ENCODE data around the gene UNC5C. TPM values are rescaled to one million over a fixed set of nuclear protein-coding genes. Genes with fewer than 3 reads are reported as not detected.

The UNC5C gene
- total RNA-seq, 2 experiments from 2014 or later, result not detected

DNA sequence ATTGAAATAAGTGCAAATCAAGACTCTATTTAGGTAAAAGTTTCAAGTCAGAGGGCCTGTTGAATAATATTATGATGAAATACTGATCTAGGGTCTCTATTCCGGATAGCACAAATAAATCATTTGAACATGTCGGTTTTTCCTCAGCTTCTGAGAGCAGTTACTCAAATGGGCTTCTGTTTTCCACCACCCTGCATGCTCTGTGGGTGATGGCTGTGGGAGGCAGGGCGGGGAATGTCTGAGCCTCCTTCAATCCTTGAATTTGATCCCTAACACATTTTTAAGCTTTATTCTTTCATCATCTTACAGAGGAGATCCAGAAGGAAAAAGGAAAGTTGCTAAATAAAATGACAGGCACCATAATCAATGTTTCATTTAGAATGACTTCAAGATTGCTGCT is 8.5 kb downstream of the UNC5C start:
- Mint-ChIP-seq H3K27me3 (peaks cover 28% of the 10 kb centered on the region), H3K27ac (no peak overlapping the region), H3K4me3 (no peak overlapping the region), H3K36me3 (no peaks in the 10 kb centered on the region), H3K9me3 (no peaks in the 10 kb centered on the region), H3K4me1 (no peaks in the 10 kb centered on the region)
- no peak for DNase-seq
- ATAC-seq (ENCODE audit: low read depth), result no peak
- POLR2A ChIA-PET, result no interaction called here

DNA sequence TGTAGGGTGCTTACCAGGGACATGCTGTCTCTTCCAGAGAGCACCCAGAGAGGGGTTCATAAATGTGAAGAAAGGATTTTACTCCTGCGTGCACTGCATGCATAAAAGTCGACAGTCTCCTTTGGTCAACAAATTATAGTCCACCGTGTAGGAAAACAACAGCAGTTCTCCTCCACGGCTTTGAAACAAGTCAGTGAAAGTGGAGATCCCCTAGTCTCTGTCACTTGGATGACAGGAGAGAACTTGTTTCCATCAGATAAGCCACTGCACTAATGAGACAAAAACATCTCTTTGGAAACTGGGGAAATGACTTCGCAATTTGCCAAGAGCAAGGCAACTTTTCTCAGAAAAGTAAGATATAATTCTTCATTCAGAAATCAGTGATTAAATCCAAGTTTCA is 9.7 kb downstream of the UNC5C start:
- Mint-ChIP-seq H3K4me3 (no peak overlapping the region), H3K27ac (no peak overlapping the region), H3K9me3 (no peaks in the 10 kb centered on the region), H3K4me1 (no peaks in the 10 kb centered on the region), H3K27me3 (peaks cover 22% of the 10 kb centered on the region), H3K36me3 (no peaks in the 10 kb centered on the region)
- no peak for DNase-seq
- no peak for ATAC-seq (ENCODE audit: low read depth)
- POLR2A ChIA-PET, result no interaction called here

DNA sequence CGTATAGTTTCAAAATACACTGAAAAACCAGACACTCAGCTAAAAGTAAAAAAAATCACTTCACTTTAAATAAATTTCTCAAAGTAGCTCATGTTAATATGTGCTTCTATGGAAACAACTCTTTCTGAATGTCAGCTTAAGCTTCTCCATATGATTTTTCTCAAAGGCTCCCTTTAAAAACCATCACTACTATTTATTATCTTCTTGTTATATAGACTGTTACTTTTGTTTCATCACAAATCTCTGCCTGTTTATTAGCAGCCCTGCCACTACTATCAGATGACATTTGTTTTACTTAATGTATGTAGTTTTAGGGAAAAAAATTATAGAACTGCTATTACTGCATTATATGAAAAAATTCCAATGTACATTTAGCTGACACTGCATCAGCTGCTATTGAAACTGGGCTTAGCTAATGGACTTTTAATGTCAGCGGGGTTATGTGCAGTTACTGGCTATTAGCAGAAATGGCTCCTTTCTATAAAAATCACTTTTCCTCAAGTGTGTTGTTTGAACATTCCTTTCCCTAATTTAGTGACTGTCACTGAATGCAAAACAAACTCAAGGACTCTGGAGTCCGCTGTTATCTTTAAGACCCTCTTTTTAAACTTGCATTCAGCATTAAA is 10.8 kb downstream of the UNC5C start:
- Mint-ChIP-seq H3K4me1 (no peaks in the 10 kb centered on the region), H3K36me3 (no peaks in the 10 kb centered on the region), H3K27me3 (peaks cover 17% of the 10 kb centered on the region), H3K4me3 (no peak overlapping the region), H3K27ac (no peak overlapping the region), H3K9me3 (no peaks in the 10 kb centered on the region)
- no peak for ATAC-seq (ENCODE audit: low read depth)
- POLR2A ChIA-PET, result no interaction called here
- DNase-seq, result no peak

DNA sequence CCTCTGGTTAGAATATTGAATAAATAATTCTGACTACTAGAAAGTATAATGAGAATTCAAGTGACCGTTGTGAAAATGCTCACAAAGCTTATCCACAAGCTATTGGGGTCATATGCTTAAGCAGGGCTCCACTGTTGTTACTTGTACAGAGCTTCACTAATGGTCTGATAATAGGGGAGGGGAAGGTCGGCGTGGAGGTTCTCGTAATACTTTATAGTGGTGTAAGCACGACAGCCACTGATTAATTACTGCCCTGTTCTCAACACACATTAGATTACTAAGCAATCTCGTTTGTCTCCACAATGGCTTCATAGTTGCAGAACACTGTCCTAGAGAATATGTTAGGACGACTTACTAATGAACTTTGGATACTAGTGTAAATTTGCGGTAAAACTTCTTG is 11.6 kb downstream of the UNC5C start:
- DNase-seq (no peak), ATAC-seq (ENCODE audit: low read depth) (no peak)
- Mint-ChIP-seq H3K4me1 (no peaks in the 10 kb centered on the region), H3K36me3 (no peaks in the 10 kb centered on the region), H3K27ac (no peak overlapping the region), H3K9me3 (no peaks in the 10 kb centered on the region), H3K4me3 (no peak overlapping the region), H3K27me3 (peaks cover 21% of the 10 kb centered on the region)
- POLR2A ChIA-PET, result no interaction called here

DNA sequence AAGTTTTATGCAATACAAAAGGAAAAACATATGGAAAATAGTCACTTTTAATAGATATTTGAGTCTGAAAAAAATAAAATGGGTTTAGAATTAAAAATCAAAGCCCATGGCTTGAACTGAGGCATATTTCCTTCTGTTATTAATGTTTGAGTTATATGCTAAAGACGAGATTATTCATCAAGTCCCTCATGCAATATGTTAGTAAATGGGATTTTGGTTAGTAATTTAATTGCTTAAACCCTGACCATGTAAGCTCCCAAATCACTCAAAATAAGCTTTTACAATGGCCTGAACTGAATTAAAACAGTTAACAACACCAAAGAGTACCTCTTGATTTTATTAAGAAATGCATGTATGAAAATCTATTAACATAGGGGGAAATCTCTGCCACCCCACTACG is 12.1 kb downstream of the UNC5C start:
- Mint-ChIP-seq H3K27ac (no peak overlapping the region), H3K4me3 (no peak overlapping the region), H3K27me3 (peaks cover 22% of the 10 kb centered on the region), H3K36me3 (no peaks in the 10 kb centered on the region), H3K9me3 (no peaks in the 10 kb centered on the region), H3K4me1 (no peaks in the 10 kb centered on the region)
- DNase-seq (no peak), ATAC-seq (ENCODE audit: low read depth) (no peak)
- POLR2A ChIA-PET, result no interaction called here

DNA sequence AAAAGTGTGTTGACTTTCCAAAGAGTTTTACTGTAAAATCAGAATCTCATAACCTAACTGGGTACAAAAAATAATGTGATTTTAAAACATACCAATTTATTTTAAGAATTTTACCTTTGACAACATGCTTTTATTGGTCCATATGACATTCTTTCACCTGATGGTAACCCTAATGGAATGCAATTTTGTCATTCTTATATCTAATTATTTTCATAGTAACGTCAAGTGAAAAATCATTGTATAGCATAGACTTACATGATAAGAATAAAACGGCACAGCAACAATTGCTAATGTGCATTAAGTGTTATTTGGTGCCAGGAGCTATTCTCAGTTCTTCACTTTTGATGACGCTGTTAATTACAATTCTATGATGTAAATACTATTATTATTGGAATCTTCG is 13.6 kb downstream of the UNC5C start:
- Mint-ChIP-seq H3K9me3 (no peaks in the 10 kb centered on the region), H3K4me3 (no peak overlapping the region), H3K27ac (no peak overlapping the region), H3K4me1 (no peaks in the 10 kb centered on the region), H3K36me3 (no peaks in the 10 kb centered on the region), H3K27me3 (peaks cover 19% of the 10 kb centered on the region)
- DNase-seq, result no peak
- POLR2A ChIA-PET, result no interaction called here
- ATAC-seq (ENCODE audit: low read depth), result no peak

DNA sequence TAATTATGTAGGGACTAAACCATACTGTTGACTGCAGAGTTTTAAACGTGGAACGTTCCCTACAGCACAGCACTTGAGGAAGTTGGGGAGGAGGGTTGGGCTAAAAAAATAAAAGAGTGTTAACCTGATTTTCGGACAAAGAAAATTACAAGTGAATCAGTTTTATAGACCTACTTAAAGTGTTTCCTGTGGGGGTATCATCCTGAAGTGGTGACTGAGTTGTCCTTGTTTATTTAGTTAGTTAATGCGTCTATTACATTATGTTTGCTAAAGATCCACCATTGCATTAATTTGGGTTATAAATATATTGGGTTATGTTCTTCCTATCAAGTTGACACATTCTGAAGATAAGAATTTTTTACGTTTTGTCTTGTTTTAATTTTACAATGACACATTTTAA is 14.7 kb downstream of the UNC5C start:
- no peak for ATAC-seq (ENCODE audit: low read depth)
- Mint-ChIP-seq H3K27me3 (peaks cover 18% of the 10 kb centered on the region), H3K27ac (no peak overlapping the region), H3K4me3 (no peak overlapping the region), H3K36me3 (no peaks in the 10 kb centered on the region), H3K9me3 (no peaks in the 10 kb centered on the region), H3K4me1 (no peaks in the 10 kb centered on the region)
- DNase-seq, result no peak
- POLR2A ChIA-PET, result no interaction called here

DNA sequence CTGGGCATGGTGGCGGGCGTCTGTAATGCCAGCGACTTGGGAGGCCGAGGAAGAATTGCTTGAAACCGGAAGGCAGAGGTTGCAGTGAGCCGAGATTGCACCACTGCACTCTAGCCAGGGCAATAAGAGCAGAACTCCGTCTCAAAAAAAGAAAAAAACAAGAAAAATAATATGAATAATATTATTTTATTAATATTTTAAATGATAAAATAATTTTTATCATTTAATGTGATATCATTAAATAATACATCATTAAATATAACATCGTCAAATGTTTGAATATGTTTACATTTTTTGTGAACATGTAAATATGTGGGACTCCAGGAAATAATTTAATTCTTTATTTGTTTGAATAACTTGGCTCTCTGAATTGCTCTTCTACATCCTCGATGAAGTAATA is 15.5 kb downstream of the UNC5C start:
- POLR2A ChIA-PET, result no interaction called here
- H3K27me3 Mint-ChIP-seq, result peaks cover 15% of the 10 kb centered on the region
- H3K4me1 Mint-ChIP-seq, result no peaks in the 10 kb centered on the region
- H3K9me3 Mint-ChIP-seq, result no peaks in the 10 kb centered on the region
- ATAC-seq (ENCODE audit: low read depth) (no peak), DNase-seq (no peak)
- no peak overlapping the region for H3K4me3 Mint-ChIP-seq
- H3K27ac Mint-ChIP-seq, result no peak overlapping the region
- H3K36me3 Mint-ChIP-seq, result no peaks in the 10 kb centered on the region

DNA sequence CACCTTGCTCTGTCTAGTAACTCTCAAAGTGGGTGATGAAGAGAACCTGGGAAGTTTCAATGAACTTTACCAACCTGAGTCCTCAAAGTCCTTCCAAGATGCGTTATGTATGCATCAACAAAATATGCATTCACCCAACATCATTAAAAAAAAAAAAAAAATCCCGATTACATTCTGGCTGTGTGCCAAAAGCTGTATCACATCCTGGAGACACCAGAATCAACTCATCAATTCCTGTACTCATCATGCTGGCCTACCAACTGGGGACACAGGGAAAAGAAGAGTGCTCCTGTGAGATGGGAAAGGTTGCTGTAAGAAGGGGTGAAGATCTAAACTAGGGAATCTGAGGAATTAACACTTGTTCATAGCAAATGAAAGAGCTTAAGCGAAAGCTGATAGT is 16.5 kb downstream of the UNC5C start:
- H3K9me3 Mint-ChIP-seq, result no peaks in the 10 kb centered on the region
- POLR2A ChIA-PET, result no interaction called here
- H3K27ac Mint-ChIP-seq, result no peak overlapping the region
- H3K4me1 Mint-ChIP-seq, result no peaks in the 10 kb centered on the region
- ATAC-seq (ENCODE audit: low read depth), result no peak
- H3K36me3 Mint-ChIP-seq, result no peaks in the 10 kb centered on the region
- H3K4me3 Mint-ChIP-seq, result no peak overlapping the region
- H3K27me3 Mint-ChIP-seq, result peaks cover 10% of the 10 kb centered on the region
- DNase-seq, result no peak

DNA sequence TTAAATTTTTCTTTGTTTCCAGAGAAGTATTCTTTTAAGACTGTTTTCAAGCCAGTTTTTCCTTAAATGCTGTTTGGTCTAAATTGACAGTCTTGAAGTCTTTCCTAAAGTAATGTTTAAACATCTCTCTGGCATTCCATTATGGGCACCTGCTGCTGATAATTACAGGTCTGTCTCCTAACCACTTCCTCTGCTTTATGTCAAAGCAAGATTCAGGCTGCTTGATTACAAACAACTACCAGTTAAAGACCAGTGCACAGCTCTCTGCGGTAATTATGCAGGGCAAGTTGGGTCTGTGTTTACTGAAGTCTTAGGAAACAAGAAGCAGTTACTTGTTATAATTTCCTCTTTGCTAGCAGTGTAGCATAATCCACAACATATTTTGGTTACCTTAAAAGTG is 17.6 kb downstream of the UNC5C start:
- Mint-ChIP-seq H3K36me3 (no peaks in the 10 kb centered on the region), H3K4me3 (no peak overlapping the region), H3K4me1 (no peaks in the 10 kb centered on the region), H3K27ac (no peak overlapping the region), H3K9me3 (no peaks in the 10 kb centered on the region), H3K27me3 (peaks cover 10% of the 10 kb centered on the region)
- ATAC-seq (ENCODE audit: low read depth), result no peak
- POLR2A ChIA-PET, result no interaction called here
- DNase-seq, result no peak

DNA sequence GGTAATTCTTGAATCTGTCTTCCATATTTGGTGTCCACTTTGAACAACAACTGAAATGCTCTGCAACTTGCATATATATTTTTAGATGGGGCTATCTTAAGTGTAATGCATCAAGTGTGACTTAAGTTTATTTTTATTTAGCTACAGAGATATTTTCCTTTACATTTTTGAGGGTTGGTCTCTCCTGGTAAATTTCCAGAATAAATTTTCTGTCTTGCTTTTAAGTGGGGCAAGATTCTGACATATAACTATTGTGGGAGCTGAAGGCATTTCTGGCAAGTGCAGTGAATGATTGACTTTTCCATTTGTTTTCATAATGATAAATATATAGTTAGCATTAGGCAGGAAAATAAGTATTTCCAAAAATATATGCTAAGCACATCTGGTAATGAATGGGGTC is 18.8 kb downstream of the UNC5C start:
- DNase-seq, result no peak
- ATAC-seq (ENCODE audit: low read depth), result no peak
- Mint-ChIP-seq H3K27me3 (peaks cover 10% of the 10 kb centered on the region), H3K4me1 (no peaks in the 10 kb centered on the region), H3K27ac (no peak overlapping the region), H3K9me3 (no peaks in the 10 kb centered on the region), H3K36me3 (no peaks in the 10 kb centered on the region), H3K4me3 (no peak overlapping the region)
- POLR2A ChIA-PET, result no interaction called here

DNA sequence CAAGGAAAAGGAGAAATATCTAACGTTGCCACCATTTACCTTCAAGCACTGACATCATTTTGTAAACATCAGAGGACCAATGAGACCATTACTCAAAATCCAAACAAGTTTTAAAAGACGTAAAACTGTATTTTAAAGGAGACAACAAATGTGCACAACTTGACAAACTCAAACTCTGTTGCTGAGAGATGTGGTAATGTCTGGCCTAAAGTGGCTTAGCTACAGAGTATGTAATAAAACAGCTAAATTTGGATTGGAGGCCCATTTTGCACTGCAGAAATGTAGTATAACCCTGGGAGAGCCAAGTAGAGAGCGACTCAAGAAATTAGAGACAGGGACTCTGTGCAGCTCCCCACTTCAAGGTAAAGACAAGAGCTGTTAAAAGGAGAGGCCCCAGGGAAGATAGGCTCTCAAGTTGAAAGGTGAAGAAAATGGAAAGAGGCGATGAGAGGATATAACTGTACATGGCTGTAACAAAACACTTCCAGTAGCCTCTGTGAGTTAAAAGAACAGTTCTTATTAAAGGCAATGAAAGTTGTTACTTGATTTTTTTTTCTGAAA is 20.3 kb downstream of the UNC5C start:
- no peak for ATAC-seq (ENCODE audit: low read depth)
- no peak for DNase-seq
- Mint-ChIP-seq H3K27me3 (peaks cover 9% of the 10 kb centered on the region), H3K36me3 (no peaks in the 10 kb centered on the region), H3K9me3 (no peaks in the 10 kb centered on the region), H3K4me1 (no peaks in the 10 kb centered on the region), H3K4me3 (no peak overlapping the region), H3K27ac (no peak overlapping the region)
- POLR2A ChIA-PET, result no interaction called here

DNA sequence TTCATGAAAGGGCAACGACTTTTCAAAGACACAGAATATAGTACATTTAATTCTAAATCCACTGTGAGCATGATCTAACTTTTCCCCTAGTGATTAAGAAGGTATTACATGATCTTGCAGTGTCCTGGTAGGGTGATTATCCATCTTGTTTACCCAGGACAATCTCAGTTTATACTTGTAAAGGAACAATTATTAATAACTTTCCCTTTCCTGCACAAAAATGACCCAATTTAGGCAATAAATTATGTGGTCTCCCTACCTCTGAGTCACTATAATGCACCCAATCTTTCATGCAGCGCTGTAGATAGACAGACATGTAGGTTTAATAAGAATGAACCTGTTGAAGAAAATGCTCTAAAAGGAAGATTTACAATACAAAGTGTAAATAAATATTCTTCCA is 22.7 kb downstream of the UNC5C start:
- Mint-ChIP-seq H3K4me3 (no peak overlapping the region), H3K9me3 (no peaks in the 10 kb centered on the region)
- no peak for ATAC-seq (ENCODE audit: low read depth)

DNA sequence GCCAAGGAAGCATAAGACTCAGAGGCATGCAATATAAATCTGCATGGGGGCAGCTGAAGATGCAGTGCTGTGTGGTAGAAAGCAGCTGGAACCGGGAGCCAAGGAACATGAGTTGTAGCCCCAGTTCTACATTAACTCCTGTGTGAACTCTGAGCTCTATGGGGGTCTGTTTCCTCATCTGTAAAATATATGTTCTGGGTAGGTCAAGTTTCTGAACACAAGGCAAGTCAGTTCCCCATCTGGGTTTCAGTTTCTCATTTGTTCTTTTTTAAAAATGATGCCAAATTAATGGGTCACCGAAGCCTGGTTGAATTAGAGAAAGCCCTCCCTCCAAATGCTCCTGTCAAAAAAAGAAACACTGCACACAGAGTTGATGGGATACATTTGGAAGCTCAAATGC is 24.0 kb downstream of the UNC5C start:
- Mint-ChIP-seq H3K4me3 (no peak overlapping the region), H3K27me3 (peaks cover 1% of the 10 kb centered on the region), H3K9me3 (no peaks in the 10 kb centered on the region), H3K4me1 (no peaks in the 10 kb centered on the region), H3K27ac (no peak overlapping the region), H3K36me3 (no peaks in the 10 kb centered on the region)
- POLR2A ChIA-PET, result no interaction called here
- no peak for DNase-seq
- no peak for ATAC-seq (ENCODE audit: low read depth)

More for the DNA sequence above, 22.7 kb downstream of the UNC5C start:
- POLR2A ChIA-PET, result no interaction called here
- Mint-ChIP-seq H3K36me3 (no peaks in the 10 kb centered on the region), H3K27me3 (peaks cover 2% of the 10 kb centered on the region), H3K27ac (no peak overlapping the region), H3K4me1 (no peaks in the 10 kb centered on the region)
- no peak for DNase-seq

DNA sequence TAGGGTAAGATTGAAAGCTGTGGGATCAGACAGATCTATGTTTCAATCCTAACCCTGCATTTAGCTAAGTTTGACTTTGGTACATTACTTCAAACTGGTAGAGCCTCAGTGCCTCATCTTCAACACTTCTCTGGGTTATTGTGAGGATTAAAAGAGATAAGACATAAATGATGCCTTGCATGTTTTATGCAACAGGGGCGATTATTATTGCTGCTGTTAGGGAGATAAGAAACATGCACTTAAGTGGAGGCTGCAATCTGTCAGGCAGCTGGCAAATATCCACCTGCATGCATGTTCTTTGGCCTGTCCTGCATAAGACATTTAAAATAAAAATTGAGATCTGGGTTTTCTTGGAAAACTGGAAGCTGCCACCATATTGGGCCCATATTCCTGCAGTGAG is 24.6 kb downstream of the UNC5C start:
- DNase-seq (no peak), ATAC-seq (ENCODE audit: low read depth) (no peak)
- POLR2A ChIA-PET, result no interaction called here
- Mint-ChIP-seq H3K4me3 (no peak overlapping the region), H3K27me3 (peaks cover 1% of the 10 kb centered on the region), H3K36me3 (no peaks in the 10 kb centered on the region), H3K9me3 (no peaks in the 10 kb centered on the region), H3K4me1 (no peaks in the 10 kb centered on the region), H3K27ac (no peak overlapping the region)

Data from activated naive CD8-positive, alpha-beta T cell treated with anti-CD3 and anti-CD28 coated beads, Interleukin-2, amount 10 ng/mL, durations not matched to agents 7 days and 5 days (primary cell).